Measurements from ENCODE around the gene TSPOAP1. TPM values are rescaled to one million over a fixed set of nuclear protein-coding genes. Genes with fewer than 3 reads are reported as not detected.

The TSPOAP1 gene
- total and polyA plus RNA-seq, 3 donors from 2014 or later, result 7.2 to 13.0 (median 8.2) TPM

DNA sequence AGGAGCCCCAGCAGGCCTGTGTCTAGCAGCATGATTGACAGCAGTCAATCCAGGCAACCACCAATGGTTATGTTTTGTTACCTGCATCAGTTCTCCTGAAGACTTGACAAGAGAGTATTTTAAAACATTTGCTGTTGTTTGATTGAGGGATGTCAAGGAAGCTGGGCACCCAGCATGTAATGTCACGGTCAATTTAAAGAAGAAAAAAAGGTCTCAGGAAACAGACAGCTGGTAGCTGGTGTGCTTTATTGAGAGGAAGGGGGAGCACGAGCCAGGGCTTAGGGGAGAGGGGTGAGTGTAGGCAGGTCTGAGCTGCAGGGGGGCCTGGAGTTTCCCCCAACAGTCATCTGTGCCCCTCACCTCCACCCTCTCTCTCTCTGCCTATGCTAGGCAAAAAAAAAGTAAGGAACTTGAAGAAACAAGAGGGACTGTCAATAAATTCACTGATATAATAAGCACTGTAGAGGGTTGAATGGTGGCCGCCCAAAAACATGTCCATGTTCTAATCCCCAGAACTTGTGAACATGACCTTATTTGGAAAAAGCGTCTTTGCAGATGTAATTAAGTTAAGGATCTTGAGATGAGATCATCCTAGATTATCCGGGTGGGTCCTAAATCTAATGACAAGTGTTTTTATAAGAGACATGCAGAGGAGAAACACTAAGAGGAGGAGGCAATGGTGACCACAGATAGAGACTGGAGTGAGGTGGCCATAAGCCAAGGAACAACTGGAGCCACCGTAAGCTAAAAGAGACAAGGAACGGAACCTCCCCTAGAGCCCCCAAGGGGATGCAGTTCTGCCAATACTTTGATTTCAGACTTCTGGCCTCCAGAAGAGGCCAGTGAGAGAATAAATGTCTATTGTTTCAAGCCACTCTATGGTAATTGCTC, 14.5 kb downstream of the TSPOAP1 start:
- Histone ChIP-seq H3K9me3 (no peaks in the 10 kb centered on the region), H3K36me3 (ENCODE audit: low read depth, missing control alignments) (no peaks in the 10 kb centered on the region), H3K27ac (no peak overlapping the region), H3K27me3 (no peaks in the 10 kb centered on the region), H3K4me1 (no peaks in the 10 kb centered on the region), H3K4me3 (no peak overlapping the region)
- intact Hi-C loops (cut with DNase I; ENCODE audit: low total_unique reads), result no loop called here
- 82 to 88% methylated on average over 7 of the region's 7 CpGs for WGBS, 2 donors
- DNase-seq, result no peak
- TF ChIP-seq POLR2A (IDR thresholded peaks at IDR 0.05), result no peak
- TF ChIP-seq, protein P1, sequence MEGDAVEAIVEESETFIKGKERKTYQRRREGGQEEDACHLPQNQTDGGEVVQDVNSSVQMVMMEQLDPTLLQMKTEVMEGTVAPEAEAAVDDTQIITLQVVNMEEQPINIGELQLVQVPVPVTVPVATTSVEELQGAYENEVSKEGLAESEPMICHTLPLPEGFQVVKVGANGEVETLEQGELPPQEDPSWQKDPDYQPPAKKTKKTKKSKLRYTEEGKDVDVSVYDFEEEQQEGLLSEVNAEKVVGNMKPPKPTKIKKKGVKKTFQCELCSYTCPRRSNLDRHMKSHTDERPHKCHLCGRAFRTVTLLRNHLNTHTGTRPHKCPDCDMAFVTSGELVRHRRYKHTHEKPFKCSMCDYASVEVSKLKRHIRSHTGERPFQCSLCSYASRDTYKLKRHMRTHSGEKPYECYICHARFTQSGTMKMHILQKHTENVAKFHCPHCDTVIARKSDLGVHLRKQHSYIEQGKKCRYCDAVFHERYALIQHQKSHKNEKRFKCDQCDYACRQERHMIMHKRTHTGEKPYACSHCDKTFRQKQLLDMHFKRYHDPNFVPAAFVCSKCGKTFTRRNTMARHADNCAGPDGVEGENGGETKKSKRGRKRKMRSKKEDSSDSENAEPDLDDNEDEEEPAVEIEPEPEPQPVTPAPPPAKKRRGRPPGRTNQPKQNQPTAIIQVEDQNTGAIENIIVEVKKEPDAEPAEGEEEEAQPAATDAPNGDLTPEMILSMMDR (IDR thresholded peaks at IDR 0.05), result no peak

DNA sequence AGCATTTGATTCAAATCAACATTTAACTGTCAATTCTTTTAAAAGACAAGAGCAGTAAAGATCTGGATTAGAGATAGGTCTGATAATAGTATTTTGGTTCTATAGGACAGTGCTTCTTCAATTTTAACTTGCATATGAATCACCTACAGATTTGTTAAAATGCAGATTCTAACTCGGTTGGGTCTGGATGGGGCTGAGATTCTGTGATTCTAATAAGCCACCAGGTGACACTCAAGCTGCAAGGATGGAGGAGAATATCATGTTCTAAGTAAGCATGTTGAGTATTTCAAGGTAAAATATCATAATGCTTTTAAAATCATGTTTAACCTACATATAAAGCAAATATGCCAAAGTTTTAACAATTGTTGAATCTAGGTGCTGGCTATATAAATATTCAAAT, 15.8 kb downstream of the TSPOAP1 start:
- TF ChIP-seq, protein P1 (IDR thresholded peaks at IDR 0.05), result no peak
- Histone ChIP-seq H3K27me3 (no peaks in the 10 kb centered on the region), H3K4me3 (no peak overlapping the region), H3K4me1 (no peaks in the 10 kb centered on the region), H3K27ac (no peak overlapping the region), H3K9me3 (no peaks in the 10 kb centered on the region), H3K36me3 (ENCODE audit: low read depth, missing control alignments) (no peaks in the 10 kb centered on the region)
- intact Hi-C loops (cut with DNase I; ENCODE audit: low total_unique reads), result no loop called here
- WGBS, 2 donors, result 60 to 63% methylated on average over 1 of the region's 1 CpG
- no peak for DNase-seq

DNA sequence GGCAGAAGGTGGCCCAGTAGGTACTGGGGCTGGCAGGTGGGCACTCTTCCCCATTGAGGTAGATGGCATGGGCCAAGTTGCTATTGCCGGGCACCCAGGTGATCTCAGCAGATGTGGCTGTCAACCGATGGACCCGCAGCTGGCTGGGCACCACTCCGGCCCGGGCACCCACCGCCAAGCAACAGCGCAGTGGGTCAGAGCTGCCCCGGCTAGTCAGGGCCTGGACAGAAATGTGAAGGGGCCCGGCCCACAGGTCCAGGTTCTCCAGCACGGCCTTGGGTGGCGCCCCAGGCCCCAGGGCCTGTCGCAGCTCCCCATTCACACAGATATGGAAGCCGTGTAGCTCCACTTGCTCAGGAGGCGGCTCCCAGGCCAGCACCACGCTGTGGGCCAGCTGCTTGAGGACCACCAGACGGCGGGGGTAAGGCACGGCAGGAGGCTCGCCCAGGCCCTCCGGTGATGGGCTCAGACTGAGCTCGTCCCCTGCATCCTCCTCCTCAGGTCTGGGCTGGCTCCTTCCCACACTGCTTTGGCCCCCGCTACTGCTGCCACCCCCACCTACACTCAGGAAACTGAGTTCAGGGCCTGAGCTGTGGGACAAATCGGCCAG, 16.5 kb downstream of the TSPOAP1 start:
- no peak overlapping the region for H3K4me3 ChIP-seq
- DNase-seq, result peak; percentile 9
- H3K9me3 ChIP-seq, result no peaks in the 10 kb centered on the region
- no peaks in the 10 kb centered on the region for H3K36me3 ChIP-seq (ENCODE audit: low read depth, missing control alignments)
- no peaks in the 10 kb centered on the region for H3K4me1 ChIP-seq
- TF ChIP-seq POLR2A (IDR thresholded peaks at IDR 0.05), result no peak
- TF ChIP-seq, protein P1 (IDR thresholded peaks at IDR 0.05), result no peak
- H3K27ac ChIP-seq, result no peak overlapping the region
- 88 to 90% methylated on average over 13 to 23 of the region's 23 CpGs for WGBS, 2 donors
- H3K27me3 ChIP-seq, result no peaks in the 10 kb centered on the region
- intact Hi-C loops (cut with DNase I; ENCODE audit: low total_unique reads), result no loop called here

DNA sequence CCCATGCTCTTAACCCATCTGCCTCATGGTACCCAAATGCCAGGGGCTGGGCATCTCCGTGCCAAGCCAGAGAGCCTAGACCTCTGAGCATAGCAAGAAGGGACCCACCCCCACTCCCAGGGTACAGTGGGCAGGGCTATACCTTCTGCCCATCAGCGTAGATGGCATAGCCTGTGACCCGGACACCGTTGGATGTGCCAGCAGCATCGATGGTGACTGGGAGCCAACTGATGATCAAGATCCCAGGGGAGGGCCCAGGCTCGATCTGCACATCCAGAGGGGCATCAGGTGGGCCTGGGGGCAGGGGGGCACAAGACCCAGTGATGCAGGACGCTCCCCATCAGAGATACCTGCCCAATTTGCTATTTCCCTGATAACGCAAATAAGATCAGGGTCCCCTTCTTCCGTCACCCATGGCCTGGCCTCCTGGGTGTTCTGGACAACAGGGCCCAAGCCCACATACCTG, 17.1 kb downstream of the TSPOAP1 start:
- H3K9me3 ChIP-seq, result no peaks in the 10 kb centered on the region
- no peaks in the 10 kb centered on the region for H3K4me1 ChIP-seq
- 97 to 100% methylated on average over 1 to 9 of the region's 9 CpGs for WGBS, 2 donors
- H3K36me3 ChIP-seq (ENCODE audit: low read depth, missing control alignments), result no peaks in the 10 kb centered on the region
- H3K4me3 ChIP-seq, result no peak overlapping the region
- peak; percentile 6 for DNase-seq
- no peaks in the 10 kb centered on the region for H3K27me3 ChIP-seq
- TF ChIP-seq, protein P1 (IDR thresholded peaks at IDR 0.05), result no peak
- no peak for TF ChIP-seq POLR2A (IDR thresholded peaks at IDR 0.05)
- intact Hi-C loops (cut with DNase I; ENCODE audit: low total_unique reads), result no loop called here
- no peak overlapping the region for H3K27ac ChIP-seq

Measured in testis (tissue), 3 donors.